COLO829 (cell line): ENCODE measurements around the gene ZNF784.

ENCODE experiments used
- DNase-seq: peaks from one replicate; pipeline ENCODE4 v3.0.0; 2012; ENCODE audit warnings: low spot score

The ZNF784 gene

DNA sequence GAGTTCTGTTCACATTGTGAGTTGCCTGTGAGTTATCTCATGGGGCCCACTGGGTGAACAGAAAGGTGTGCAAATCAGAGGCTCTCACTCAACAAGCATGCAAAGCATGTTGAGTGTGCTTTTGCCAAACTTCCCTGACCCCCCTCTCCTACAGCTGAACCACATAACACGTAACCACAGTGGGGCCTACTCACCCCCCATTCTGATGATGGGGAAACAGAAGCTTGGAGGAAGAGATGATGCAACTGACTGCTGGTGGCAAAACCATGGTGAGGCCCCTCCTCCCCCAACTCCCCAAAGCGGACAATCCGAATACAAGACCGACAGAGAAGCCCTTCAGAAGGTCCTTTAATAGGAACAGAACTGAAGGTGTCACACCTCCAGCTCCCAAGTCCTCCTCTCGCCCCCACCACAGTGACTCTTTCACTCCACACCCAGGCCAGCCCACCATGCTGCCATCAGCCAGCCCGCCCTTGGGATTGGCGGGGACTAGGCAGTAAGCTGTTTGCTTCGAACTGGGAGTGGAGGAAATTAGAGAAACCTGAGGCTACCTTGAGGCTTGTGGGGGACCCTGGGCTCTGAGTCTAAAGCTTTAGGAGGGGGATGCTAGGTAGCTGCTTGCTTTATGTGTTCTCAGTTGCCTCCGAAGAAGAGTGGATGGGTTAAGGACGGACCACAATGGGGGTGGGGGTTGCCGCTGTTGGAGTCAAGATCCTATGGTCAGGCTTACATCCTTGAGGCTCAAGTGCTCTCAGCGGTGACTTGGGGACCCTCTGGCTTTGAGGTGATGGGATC lies 3.8 kb downstream of the ZNF784 start:
- DNase-seq: no peak

DNA sequence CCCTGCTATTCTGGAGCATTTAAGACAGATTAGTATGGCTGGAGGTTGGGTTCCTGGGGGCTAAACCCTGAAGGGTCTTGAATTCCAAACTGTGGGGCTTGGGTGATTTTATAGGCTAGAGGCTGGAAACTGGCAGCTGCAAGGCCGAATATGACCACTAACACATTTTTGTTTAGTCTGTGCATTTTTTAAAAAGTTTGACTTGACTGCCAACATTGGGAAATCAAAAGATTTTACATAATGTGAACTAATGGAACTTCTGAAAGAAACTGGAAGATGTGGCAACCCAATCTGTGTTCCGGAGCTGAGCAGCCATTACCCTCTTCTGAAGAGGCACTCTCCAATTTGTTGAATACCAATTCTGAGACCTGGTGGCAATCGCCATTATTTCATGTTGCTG lies 5.1 kb downstream of the ZNF784 start:
- DNase-seq: no peak

DNA sequence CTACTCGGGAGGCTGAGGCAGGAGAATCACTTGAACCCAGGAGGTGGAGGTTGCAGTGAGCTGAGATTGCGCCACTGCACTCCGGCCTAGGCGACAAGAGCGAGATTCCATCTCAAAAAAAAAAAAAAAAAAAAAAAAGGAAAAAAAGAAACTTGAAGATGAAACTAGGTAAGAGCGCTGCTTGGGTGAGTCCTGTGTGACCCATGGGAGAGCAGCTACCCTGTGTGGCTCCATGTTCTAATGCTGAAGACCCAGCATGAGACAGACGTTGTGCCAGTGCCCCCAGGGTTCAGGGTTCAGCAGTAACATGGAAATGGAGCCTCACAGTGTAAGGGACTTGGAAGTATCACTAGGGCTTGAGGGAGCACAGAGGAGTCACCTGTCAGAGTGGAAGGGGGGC lies 5.9 kb downstream of the ZNF784 start:
- DNase-seq: no peak

DNA sequence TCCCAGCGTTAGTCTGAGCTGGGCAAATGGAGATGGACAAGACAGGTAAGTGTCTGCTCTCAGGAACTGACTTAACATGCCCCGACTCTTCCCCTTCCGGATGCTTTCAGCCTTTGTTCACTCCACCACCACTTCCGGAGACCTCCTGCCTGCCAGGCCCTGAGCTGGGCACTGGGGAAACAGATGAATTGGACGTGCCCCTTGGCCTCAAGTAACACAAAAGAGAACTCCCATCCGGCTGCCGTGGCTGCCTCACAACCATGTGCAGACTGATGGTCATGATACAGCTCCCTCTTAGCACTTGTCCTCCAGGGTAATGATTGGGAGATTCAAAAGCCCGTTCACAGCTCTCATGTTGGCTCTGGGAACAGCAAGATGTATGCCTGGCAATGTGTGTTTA lies 6.9 kb downstream of the ZNF784 start:
- no peak for DNase-seq

DNA sequence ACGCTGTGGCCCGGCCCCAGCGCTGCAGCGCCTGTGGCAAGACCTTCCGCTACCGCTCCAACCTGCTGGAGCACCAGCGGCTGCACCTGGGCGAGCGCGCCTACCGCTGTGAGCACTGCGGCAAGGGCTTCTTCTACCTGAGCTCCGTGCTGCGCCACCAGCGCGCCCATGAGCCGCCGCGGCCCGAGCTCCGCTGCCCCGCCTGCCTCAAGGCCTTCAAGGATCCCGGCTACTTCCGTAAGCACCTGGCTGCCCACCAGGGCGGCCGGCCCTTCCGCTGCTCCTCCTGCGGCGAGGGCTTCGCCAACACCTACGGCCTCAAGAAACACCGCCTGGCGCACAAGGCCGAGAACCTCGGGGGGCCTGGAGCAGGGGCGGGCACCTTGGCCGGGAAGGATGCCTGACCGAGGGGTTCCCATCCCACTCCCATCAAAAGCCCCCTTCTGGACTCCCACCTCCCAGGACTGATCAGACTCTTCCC lies 7.9 kb downstream of the ZNF784 start:
- DNase-seq: no peak

DNA sequence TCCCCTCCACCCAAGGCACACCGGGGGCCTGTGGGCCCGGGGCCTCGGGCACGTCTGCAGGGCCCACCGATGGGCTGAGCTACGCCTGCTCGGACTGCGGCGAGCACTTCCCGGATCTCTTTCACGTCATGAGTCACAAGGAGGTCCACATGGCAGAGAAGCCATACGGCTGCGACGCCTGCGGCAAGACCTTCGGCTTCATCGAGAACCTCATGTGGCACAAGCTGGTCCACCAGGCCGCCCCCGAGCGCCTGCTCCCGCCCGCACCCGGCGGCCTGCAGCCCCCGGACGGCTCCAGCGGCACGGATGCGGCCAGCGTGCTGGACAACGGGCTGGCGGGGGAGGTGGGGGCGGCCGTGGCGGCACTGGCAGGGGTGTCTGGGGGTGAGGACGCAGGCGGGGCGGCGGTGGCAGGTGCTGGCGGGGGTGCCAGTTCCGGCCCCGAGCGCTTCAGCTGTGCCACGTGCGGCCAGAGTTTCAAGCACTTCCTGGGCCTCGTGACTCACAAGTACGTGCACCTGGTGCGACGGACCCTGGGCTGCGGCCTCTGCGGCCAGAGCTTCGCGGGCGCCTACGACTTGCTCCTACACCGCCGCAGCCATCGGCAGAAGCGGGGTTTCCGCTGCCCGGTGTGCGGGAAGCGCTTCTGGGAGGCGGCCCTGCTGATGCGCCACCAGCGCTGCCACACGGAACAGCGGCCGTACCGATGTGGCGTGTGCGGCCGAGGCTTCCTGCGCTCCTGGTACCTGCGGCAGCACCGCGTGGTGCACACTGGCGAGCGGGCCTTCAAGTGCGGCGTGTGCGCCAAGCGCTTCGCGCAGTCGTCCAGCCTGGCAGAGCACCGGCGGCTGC lies 8.6 kb downstream of the ZNF784 start:
- no peak for DNase-seq

DNA sequence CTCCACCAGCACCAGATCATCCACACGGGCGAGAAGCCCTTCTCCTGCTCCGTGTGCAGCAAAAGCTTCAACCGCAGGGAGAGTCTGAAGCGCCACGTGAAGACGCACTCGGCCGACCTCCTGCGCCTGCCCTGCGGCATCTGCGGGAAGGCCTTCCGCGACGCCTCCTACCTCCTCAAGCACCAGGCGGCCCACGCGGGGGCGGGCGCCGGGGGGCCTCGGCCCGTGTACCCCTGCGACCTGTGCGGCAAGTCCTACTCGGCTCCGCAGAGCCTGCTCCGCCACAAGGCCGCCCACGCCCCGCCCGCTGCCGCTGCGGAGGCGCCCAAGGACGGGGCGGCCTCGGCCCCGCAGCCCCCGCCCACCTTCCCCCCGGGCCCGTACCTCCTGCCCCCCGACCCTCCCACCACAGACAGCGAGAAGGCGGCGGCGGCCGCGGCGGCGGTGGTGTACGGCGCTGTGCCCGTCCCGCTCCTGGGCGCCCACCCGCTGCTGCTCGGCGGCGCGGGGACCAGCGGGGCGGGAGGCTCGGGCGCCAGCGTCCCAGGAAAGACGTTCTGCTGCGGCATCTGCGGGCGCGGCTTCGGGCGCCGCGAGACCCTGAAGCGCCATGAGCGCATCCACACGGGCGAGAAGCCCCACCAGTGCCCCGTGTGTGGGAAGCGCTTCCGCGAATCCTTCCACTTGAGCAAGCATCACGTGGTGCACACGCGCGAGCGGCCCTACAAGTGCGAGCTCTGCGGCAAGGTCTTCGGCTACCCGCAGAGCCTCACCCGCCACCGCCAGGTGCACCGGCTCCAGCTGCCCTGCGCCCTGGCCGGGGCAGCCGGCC lies 9.4 kb downstream of the ZNF784 start:
- DNase-seq: no peak

DNA sequence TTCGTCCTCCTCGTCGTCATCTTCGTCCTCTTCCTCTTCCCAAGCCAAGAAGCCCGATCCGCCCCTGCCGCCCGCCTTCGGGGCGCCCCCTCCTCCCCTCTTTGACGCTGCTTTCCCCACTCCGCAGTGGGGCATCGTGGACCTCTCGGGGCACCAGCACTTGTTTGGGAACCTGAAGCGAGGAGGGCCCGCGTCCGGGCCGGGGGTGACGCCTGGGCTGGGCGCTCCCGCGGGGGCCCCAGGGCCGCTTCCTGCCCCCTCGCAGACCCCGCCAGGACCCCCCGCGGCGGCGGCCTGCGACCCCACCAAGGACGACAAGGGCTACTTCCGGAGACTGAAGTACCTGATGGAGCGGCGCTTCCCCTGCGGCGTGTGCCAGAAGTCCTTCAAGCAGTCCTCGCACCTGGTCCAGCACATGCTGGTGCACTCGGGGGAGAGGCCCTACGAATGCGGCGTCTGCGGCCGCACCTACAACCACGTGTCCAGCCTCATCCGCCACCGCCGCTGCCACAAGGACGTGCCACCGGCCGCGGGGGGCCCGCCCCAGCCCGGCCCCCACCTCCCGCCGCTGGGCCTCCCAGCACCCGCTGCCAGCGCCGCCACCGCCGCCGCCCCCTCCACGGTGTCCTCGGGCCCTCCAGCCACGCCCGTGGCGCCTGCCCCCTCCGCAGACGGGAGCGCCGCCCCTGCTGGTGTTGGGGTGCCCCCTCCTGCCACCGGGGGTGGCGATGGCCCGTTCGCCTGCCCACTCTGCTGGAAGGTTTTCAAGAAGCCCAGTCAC lies 10.2 kb downstream of the ZNF784 start:
- DNase-seq: no peak

DNA sequence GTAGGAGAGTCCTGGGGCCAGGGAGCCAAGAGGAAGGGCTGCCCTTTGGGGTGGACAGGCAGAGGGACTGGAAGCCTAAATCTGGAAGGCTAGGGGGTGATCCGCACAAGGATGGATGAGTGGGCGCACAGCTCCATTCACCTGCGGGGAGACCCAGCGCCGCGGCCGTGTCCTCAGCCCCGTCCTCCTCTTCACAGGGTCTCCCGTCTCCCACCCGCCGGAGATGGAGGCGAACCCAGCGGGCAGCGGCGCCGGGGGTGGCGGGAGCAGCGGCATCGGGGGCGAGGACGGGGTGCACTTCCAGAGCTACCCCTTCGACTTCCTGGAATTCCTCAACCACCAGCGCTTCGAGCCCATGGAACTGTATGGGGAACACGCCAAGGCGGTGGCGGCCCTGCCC lies 11.0 kb downstream of the ZNF784 start:
- no peak for DNase-seq

DNA sequence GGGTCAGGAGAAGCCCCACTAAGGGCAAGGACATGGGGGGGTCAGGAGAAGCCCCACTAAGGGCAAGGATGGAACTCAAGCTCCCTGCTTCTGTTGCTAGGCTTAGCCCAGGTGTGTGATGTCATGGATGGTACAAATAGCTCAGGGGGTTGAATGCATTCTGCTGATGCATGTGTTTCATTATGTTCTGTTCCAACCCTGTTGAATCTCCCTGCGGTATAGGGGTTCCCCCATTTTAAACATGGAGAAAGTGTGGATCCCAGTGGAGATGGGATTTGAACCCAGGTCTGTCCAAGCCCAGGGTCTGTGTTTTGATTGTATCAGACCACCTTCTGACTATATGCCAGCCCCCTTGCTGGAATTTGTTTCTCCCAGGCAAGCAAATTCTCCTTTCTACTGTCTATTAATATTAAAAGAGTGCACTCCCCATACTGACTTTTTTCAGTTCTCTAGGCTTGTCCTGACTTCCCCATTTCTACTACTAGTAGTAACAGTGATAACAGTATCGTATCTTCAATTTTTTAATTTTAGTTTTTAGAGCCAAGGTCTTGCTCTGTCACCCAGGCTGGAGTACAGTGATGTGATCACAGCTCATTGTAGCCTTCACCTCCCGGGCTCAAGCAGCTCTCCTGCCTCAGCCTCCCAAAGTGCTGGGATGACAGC lies 12.3 kb downstream of the ZNF784 start:
- no peak for DNase-seq

DNA sequence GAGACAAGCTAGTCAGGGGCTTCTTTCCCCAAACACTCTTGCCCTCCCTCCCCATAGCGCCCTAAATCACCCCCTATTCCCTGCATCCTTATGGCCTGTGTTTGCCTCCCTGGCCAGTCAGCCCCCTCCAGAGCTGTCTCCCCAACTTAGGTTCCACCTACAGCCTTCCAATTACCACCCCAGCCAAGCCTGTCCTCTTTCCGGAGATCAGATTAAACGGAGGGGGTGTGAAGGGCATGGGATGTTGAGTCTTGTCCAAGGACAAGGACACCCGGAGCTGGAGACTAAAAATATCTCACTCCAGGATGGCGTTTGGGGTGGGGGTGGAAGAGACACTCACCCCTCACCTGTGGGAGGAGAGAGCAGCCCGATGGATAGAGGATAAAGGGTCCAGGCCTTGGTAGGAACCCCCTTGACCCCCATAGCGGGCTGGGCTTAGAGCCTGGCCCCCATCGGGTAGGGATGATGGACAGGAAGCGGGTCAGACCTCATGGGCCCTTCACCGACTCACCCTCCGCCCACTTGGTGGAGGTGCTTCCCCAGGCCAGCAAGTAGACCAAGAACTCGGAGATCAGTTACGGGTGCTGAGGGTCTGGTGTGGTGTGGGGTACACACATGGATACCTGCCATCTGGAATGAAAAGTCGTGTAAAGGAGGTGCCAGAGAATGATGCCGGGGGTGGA lies 12.9 kb downstream of the ZNF784 start:
- DNase-seq: no peak

DNA sequence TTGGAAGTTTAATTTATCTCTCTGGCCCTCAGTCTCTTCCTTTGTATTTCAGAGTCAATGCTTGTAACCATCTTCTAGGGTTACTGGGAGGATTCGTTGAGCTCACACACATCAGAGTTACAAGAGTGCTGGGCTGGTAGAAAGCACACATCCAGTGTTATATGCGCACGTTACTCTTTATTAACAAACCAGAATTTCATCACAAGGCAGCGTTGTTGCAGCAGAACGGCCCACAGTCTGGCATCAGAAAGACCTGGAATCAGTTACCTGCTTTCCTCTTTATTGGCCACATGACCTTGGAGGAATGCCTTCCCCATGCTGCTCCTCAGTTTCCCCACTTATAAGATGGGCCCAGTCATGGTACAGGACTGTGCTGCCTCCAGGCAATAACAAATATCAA lies 15.0 kb downstream of the ZNF784 start:
- no peak for DNase-seq

DNA sequence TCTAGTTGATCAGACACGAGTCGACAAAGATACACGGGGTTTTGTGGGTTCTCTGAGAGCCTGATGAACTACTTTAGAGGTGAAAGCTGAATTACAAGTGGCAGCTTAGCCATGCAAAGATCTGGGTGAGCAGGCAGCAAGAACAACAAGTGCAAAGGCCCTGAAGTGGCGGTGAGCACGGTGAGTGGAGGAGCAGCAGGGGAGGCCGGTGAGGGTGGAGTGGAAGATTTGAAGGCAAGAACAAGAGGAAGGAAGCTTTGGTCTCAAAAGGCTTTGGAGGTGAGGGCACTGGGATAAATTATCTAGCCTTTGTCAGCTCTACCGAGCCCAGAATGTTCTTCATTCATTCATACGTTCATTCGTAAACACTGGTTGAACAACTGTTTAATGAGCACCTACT lies 17.5 kb downstream of the ZNF784 start:
- DNase-seq: no peak

DNA sequence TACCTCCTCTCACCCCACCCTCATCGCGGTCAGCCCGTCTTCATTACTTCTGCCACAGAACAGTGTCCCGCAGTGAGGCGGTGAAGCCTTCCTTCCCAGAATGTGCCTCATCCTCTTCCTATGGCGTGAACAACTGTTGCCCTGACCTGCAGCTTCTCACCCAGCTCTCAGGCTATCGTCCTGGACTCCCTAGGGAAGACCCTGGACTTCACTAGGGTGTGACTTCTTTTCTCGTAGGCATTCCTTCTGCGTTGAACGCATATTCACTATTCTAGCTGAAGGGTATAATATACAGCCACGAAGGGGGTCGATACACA lies 17.9 kb downstream of the ZNF784 start:
- DNase-seq: no peak

DNA sequence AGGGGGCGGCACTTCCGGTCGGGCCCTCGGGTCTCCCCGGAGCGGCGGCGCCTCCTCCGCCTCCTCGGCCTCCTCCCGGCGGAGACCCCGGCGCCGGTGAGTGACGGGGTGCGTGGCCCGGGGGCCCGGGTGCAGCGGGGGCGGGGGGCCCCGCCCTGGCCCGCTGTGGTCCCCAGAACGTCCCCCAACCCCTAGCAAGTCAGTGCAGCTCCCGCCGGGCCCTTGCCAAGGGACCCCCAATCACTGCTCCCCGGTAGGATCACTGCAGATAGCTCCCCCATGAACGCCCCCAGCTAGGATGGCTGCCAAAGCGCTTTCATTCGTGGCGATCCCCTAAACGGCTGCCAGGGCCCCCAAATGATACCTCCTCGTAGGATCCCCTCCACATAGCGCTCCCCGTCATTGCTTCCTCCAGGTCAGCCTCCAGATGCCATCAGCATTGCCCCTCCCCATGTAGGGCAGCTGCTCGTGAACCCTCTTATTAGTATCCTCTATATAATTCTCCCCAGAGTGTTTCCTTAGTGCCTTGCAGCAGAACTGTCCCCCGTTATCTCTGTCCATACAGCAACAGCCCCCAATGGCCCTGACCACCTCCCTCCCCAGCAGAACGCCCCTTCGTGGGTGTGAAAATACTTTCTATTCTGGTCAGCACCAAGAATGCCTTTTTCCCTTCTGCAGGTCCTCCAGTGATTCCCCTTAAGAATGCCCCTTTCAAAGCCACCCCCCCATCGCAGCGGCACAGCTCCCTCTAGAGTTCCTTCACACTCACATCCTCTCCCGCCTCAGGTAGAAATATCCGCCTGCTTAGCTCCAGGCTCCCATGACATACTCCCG lies 18.5 kb downstream of the ZNF784 start, which contains the start of gene ZNF865:
Gene ZNF865 (plus strand): TSS at position 11 of the 834 bp plus-strand sequence. CDS start 7,972 bp downstream, outside the sequence.
- DNase-seq: peak; percentile 69

DNA sequence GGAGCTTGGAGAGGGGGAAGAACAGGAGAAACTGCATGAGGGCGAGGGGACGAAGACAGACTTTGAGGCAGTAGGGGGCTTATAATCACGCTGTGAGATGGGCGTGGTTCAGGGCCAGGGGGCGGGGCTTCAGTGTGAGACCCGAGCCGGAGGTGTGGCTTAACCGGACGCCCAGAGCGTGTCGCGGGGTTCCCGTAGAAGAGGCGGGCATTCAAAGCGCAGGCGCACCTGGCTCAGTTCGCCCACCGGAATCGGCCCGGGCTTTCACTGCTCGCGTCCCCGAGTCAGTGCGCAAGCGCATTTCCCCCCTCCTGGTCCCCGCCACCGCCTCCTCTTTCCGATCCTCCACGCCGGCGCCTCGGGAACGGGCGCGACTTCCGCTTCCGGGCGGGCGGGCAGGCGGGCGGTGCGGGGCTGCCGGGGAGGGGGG lies 19.1 kb downstream of the ZNF784 start:
- peak; percentile 94 for DNase-seq

DNA sequence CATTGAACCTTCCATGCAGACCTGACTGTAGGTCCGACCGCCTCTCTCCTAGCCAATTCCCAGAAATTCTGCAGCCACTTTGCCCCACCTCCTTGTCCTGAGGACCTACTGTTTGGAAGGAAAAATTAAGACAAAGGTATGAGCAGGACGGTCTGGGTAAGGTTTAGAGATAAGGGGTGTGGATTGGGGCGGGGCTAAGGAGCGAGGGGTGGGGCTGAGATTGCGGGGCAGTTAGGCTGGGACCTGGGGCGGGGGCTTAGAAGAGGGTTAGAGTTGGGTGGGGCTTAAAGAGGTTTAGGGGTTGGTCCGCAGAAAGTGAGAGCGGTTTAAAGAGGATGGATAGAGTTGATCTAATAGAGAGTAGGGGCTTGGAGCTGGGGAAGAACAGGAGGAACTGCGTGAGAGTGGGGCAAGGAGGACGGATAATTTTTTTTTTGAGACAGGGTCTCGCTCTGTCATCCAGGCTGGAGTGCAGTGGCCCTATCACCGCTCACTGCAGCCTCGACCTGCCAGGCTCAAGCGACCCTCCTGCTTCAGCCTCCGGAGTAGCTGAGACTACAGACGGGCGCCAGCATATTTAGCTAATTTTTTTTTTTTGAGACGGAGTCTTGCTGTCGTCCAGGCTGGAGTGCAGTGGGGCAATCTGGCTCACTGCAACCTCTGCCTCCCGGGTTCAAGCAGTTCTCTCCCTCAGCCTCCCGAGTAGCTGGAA lies 20.6 kb downstream of the ZNF784 start:
- DNase-seq: no peak

DNA sequence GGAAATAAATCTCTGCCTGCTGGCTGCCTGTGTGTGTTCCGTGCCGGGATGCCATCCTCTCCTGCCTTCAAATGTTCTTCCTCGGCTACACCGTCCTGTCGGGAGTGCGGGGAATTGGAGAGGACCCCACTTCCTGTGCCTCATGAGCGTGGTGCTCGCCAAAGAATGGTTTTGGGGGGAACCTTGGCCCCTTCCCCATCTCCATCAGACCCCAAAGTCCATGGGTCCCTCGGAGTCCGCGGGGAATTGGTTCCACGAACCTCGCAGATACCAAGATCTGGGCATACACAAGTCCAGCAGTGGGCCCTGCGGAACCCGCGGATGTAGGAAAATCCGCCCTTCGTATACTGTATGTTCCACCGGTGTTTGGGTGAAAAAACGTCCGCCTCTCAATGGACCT lies 21.3 kb downstream of the ZNF784 start:
- no peak for DNase-seq
